GM19467 (cell line): ENCODE data around the gene SERHL2.
"Not testable (repeated sequence)": the region's sequence is repeated elsewhere in the genome, so short reads cannot be mapped to it uniquely, and the experiment has no call there.

Experiments used
- ATAC-seq: cut with Tn5 transposase; IDR thresholded peaks from one replicate; pipeline ENCODE4 v1.9.1; 2021; ENCODE audit warnings: mild to moderate bottlenecking, moderate library complexity; ENCODE audit not compliant: unreplicated experiment

The SERHL2 gene

DNA sequence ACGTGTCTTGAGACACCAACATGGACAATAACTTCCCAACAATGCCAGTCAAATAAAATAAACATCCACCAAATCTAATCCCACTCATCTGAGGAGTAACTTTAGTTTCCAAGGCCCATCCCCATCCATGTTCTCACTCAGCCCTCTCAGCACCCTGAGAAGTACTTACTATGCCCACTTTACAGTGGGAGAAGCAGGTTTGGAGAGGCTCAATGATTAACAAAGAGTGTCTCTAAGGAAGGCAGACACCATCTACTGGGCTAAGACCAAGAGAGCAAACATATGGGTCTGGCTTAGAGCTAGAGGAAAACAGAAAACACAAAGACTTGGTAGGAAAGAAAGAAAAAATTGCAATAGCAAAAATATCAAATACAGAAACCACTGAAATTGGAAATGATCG, 49.7 kb downstream of the SERHL2 start:
- ATAC-seq, result no peak

DNA sequence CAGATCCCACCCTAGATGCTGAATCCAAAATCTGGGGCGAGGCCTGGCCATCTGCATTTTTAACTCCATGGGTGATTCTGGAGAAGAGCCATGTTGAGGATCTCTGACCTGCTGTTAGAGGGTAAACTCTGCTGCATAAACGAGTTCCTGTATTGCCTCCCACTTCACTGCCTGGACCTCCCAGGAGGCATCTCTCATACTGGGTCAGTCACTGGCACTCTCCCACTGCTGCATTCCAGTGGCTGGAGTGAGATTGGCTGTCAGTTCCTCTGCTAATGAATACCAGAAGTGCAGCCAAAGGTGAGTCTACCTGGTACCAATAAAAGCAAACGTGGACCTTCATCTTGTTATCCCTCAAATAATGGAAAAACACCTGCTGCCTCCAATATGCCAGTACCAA, 50.6 kb downstream of the SERHL2 start:
- ATAC-seq, result no peak

DNA sequence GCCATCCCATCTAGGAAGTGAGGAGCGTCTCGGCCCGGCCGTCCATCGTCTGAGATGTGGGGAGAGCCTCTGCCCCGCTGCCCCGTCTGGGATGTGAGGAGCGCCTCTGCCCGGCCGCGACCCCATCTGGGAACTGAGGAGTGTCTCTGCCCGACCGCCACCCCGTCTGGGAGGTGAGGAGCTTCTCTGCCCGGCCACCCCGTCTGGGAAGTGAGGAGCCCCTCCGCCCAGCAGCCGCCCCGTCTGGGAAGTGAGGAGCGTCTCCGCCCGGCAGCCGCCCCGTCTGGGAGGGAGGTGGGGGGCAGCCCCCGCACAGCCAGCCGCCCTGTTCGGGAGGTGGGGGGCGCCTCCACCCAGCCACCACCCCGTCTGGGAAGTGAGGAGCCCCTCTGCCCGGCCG, 53.9 kb downstream of the SERHL2 start:
- not testable (repeated sequence) for ATAC-seq

DNA sequence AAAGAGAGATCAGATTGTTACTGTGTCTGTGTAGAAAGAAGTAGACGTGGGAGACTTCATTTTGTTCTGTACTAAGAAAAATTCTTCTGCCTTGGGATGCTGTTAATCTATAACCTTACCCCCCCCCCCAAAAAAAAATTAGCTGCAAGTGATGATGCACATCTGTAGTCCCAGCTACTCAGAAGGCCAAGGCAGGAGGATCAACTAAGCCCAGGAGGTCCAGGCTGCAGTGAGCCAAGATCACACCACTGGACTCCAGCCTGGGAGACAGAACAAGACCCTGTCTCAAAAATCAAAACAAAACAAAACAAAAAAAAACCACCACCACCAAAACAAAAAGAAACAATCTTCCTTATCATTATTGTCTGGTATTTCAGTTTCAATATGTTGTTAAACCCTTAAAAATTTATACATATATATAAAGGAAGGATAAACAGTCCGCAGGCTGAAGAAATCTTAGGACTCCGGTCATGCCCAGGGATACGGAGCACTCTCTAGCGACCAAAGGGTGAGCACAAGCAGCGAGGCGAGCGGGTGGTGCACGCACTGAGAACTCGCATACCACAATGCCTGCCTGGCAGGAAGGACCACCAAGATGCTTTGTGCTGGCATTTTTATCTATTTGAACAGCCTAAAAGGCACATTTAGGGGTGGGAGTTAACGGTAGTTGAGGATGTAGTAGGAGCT, 54.5 kb downstream of the SERHL2 start:
- no peak for ATAC-seq

DNA sequence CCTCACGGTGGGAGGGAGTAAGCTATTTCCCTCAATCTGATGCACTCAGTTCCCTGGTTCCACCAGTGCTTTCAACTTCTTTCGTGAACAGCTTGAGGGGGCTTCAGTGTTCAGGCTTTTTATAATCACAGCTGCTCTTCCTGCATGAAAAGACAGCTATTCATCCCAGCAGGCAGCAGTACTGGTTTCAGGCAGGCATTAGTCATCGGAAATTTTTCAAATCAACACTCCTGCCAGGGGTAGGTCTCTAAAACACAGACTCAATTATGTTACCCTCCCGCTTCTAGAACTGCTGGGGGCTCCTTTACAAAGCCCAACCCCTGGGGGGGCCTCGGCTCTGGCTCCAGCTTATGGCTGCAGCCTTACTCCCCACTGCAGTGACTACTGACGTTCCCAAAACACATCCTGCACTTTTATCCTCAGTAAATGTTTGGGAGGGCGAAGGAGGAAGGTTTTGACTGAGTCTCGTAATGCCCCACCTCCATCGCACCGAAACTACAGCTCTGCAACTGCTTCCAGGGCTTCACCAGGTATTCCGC, 55.1 kb downstream of the SERHL2 start:
- ATAC-seq, result no peak

DNA sequence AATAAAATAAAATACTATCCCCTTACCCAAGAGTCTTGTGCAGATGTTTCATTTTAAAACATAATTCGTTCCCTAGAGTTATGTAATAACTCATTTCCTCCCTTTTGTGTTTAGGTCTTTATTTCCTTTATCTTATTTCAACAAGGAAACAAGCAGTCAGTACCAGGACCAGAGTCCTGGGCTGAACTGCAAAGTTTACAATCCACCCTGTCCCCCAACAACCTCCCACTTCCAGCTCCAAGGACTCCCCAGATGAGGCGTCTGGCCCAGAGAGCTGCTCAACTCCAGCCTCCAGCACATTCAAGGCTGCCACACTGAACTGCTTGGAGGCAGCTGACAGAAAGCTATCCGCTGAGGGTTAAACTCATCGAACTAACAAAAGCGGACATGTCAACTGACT, 56.4 kb downstream of the SERHL2 start:
- no peak for ATAC-seq

DNA sequence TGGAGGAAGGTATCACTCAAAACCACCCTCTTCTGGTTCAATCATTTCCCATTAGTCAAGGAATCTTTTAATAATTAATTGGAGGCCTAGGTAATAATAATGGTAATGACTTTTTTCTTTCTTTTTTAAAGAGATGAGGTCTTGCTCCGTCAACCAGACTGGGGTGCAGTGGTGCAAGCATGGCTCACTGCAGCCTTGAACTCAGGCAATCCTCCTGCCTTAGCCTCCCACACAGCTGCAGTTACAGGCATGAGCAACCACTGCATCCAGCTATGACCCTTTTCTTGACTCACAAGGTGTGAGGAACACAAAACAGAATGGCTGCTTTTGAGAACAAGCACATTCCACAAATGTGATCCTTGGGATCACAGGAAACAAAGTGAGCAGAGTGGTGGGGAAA, 57.3 kb downstream of the SERHL2 start:
- ATAC-seq, result no peak

DNA sequence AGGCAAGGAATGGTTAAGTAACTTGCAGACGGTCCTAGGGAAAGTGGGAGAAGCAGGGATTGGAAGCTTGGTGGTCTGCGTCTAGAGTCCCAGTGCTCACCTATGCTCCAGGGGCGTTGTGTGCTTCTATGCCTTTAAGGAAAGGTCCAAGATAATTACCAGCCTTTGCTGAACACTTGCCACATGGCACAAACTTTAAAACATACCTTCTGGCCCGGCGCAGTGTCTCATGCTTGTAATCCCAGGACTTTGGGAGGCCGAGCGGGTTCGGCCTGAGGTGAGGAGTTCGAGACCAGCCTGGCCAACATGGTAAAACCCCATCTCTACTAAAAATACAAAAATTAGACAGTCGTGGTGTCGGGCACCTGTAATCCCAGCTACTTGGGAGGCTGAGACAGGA, 58.6 kb downstream of the SERHL2 start:
- ATAC-seq, result no peak

DNA sequence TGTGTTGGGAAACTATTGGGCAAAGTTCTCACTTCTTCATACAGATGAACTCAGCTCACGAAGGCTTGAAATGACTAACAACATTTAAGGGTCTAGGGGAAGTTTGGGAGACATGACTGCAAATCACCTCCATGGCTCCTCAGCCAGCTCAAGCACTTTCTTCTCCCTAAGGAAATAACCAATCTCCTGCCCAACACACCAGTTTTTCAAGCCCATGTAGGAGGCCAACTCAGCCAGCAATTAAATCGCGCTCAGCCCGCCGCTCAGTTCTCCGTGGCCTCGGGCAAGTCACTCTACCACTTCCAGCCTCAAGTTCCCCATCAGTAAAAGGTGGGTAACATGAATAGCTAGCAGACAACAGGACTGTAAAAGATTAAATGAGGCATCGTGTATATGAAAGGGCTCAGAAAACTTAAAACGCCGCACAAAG, 60.1 kb downstream of the SERHL2 start:
- ATAC-seq, result no peak

DNA sequence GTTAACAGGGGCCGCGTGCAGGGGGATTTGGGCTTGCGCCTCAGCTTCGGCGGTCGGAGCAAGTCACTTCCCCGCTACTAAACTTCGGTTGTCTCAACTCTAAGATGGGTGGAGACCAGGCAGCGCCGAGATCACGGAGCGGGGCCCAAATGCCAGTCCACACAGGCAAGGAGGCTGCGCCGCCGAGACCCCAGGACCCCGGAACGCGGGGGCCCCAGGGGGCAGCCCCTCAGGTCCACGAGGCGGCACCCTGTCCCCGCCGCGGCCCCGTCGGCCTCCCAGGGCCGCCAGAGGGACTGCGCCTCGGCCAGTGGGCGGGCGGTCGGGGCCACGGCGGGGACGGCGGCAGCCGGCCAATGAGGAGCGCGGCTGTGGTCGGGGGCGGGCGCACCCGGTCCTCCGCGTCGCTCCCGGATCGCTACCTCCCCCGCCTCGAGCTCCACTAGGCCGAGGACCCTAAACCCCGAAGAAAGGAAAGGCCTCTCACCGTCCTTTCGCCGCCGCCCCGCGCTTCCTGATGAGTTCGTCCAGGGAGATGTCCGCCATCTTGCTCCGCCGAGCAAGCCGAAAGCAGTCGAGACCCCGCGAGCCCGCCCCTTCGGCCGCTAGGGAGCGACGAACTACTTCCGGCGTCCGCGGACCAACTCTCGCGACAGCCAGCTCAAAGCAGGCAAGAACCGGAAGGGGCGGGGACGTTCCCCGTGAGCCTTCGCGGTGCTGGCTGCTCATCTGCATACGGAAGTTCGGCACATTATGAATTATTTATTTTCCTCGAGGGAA, 60.7 kb downstream of the SERHL2 start, which contains the start of gene POLDIP3:
Gene POLDIP3, minus strand, starts transcription at position 572 of the 780 bp plus-strand sequence. Its CDS starts 26 bp downstream, at position 546.
- ATAC-seq, result peak; percentile 55

DNA sequence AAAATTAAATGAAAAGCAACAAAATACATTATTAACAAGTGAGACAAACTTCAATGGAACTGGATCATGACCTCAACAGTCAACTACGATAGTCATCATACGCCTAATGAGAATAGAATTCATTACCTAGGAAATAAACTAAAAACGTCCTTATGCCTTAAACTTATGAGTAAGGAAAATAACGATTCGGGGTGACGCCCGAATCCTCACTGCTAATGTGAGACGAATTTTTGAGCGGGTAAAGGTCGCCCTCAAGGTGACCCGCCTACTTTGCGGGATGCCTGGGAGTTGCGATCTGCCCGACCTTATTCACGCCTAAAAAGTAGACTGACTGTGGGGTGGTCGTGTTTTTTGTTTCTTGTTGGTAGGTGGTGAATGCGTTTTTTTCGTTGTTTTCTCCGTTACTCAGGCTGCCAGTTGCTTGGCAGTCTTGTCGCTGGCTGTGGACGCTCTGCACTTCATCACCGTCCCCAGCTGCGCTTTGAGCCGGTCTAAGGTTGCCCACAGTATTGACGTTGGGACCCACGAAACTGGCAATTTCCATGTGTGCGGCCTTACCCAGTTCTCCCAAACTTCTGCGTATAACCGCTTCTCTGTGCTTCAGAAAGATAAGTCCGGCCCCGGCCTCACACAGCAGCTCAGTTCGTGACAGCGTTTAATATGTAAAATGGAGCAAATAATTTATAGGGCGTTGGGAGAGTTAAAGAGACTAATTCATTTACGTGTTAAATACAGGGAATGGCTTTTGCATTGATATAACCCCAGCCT, 61.5 kb downstream of the SERHL2 start:
- ATAC-seq, result peak; percentile 63

DNA sequence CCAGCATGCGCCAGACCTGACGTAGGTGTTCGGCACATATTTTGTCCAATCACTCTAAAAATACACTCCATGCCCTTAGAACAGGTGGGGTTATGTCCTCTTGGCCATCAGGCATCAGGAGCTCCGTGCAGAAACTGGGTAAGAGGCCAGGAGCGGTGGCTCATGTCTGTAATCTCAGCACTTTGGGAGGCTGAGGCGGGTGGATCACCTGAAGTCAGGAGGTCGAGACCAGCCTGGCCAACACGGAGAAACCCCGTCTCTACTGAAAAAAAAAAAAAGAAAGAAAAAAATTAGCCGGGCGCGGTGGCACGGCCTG, 62.1 kb downstream of the SERHL2 start:
- ATAC-seq, result not testable (repeated sequence)

DNA sequence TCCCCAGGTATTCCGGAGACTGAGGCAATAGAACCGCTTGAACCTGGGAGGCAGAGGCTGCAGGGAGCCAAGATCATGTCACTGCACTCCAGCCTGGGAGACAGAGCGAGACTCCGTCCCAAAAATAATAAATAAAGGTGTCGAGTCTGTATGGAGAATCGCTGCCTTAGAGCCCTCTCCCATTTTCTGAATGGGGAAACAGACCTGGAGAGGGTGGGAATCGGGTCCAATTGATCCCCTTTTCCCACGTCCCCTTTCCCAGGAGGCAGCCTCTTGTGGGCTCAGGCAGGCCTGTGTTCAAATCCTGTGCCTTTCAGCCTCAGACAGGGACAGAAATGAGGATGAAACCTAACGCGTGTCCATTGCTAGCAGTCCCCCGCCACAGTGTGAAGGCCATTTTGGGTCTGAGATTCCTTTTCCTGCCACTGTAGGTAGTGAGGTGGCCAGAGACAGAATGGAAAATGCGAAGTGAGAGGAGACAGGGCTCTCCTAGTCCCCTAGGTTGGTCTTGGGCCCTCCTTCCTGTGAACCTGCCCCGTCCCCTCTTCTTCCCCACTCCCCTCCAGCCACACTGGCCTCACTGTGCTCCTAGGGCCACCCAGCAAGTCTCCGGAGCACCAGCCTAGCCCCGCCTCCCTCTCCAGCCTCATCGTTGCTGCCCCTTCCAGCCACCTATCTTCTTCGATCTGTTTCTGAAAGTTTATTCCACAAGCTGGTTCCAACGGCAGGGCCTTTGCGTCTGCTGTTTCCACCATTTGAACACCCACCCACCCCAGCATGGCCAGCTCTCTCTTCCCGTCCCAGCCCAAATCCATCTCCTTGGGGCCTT, 63.6 kb downstream of the SERHL2 start:
- no peak for ATAC-seq

DNA sequence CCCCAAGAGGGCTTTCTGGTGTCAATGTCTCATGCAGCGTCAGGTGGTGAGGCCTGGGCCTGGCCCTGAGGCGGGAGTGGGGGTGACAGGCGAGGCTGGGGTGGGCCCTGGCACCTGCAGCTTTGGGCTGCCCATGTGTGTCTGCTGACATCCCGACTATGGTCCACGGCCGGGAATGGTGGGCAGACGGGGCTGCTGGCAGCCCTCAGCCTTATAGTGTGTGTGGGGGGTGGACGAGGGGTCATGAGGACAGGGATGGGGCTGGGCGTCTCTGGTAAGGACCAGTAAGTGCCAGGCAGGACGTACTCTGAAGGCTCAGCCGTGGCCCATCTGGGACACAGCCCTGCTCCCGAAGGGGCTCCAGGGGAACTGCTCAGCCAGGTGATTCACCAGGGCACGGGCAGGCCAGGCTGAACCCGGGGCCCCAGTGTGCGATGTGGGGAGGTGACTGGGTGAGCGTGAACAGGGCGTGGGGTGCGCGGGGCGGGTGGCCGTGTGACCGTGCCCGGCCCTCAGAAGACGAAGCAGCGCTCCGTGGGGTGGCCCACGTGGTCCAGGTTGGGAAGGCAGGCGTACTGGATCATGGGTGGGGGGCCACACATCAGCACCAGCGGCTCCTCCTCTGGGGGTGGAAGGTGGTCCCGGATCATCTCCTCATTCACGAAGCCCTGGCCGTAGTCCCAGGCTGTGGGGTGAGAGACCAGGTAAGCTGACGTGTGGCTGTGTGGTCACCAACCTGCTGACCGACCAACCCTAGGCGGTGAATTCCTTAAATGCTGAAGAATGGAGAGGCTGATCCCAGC, 65.7 kb downstream of the SERHL2 start:
- ATAC-seq, result no peak

DNA sequence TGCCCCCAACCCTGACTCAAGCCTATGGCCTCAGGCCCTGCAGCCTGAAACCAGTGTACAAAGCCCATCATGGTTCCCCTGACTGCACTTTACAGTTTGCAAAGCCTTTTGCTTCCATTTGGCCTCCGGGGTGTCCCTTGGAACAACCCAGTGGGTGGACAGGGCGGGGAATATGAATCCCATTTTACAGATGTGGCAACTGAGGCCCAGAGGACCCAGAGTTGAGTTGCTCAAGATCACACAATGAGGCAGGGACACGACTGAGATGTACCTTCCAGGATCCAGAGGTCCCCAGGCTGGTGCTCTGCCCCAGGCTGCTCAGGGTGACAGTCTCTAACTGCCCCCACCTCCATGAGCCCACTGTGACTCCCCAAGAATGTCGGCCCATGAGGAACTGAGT, 66.3 kb downstream of the SERHL2 start:
- ATAC-seq, result no peak

DNA sequence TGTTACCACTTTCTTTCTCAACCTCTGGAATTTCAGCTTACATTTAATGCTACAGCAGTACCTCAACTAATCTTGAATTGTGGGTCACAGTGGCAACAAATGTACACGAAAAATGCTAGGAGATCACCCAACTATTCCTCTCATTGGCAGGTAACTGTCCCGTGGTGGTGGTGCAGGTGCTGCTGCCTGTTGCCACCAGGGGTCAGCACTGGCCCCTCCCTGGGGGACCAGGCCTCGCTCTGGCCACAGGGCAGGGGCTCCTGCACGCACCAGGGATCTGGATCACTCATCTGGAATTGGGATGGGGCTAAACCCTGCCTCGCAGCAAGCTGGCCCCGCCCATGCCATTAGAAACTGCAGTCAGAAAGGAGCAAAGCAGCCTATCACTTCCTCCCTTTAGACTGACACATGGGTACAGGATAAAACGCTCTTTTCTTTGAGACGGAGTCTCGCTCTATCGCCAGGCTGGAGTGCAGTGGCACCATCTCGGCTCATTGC, 67.8 kb downstream of the SERHL2 start:
- no peak for ATAC-seq

DNA sequence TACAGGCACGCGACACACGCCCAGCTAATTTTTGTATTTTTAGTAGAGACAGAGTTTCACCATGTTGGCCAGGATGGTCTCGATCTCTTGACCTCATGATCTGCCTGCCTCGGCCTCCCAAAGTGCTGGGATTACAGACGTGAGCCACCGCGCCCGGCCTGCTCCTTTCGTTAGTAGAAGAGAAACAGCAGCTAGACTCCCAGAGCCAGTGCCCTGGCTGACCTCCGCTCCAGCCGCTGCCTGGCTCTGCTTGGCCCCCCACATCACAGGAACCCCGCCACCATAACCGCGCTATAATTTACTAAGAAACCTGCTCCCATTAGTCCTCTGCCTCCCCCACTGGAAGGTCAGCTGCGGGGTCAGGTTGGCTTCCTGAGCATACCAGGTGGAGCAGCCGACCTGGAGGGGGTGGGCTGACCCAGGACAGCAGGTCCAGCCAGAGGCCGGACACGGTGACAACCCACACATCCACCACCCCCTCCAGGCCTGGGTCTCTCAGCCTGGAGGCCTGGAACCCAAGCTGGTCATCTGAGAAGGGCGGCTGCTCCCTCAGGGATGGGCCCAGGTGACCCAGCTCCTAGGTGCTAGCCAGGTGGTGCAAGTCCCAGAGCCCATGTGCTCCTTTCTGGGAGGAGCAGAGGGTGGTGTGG, 68.4 kb downstream of the SERHL2 start:
- ATAC-seq, result no peak

DNA sequence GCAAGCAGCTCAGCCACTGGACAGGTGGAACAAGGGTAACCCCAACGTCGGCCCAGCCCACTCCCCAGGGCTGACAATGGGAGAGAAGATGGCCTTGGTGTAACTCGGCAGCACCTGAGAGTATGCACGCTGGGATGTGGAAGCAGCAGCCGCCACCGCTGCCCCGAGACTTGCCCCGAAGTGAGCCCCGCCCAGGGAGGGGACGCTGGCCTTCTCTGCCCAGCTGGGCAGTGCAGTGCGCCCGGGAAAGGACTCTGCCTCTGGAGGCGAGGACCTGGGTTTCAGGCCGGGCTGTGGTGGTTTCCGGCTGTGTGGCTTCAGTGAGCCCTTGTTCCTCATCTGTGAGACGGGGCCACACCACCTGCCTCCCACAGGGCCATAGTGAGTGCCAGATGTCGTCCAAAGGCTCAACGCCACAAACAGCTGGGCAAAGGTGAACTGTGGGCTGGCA, 69.6 kb downstream of the SERHL2 start:
- no peak for ATAC-seq
